ENCODE data around the gene KIDINS220.

Gene KIDINS220

DNA sequence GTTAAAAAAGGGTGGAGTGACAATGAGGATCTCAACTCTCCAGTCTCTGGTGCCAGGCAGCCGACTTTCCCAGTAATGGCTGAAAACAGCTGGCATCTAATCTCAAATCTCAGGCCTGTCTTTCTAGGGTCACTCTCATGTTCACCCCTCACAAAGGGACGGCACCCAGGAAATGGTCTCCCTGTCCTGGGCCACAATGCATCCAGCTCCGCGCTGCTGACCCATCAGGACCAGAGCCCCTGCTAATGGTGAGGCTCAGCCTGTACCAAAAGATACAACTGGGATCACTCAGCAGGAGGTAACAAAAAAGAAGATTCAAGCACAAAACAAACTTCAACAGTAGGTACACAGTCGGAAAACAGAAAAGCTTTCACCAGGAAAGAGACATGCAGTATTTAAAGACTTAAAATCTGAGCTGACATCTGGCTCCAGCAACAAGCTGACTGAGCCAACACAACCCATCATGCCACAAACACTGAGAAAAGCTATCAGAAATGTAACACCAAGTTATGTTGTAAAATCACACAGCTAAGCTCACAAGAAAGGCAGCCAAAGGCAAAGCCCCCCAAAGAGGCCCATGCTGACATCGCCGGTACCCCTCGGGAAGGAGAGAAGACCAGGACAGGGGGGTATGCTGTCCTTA lies 13.6 kb upstream of the KIDINS220 start:
- no peak for DNase-seq

DNA sequence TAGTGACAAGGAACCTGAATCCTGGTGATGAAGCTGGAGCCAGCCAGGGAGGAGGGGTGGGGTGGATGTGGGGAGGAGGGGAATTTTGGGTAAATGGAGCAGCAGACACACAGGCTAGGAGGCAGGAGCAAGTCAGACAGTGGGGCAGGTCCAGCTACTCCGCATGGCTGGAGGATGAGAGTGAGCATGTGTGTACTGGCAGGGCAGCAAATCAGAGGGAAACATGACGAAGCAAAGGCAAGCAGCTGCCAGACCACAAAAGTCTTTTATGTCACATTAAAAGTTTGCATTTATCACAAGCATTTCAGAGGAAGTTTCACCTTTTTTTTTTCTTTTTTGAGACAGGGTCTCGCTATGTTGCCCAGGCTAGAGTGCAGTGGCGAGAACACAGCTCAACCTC lies 11.9 kb upstream of the KIDINS220 start:
- no peak for DNase-seq

DNA sequence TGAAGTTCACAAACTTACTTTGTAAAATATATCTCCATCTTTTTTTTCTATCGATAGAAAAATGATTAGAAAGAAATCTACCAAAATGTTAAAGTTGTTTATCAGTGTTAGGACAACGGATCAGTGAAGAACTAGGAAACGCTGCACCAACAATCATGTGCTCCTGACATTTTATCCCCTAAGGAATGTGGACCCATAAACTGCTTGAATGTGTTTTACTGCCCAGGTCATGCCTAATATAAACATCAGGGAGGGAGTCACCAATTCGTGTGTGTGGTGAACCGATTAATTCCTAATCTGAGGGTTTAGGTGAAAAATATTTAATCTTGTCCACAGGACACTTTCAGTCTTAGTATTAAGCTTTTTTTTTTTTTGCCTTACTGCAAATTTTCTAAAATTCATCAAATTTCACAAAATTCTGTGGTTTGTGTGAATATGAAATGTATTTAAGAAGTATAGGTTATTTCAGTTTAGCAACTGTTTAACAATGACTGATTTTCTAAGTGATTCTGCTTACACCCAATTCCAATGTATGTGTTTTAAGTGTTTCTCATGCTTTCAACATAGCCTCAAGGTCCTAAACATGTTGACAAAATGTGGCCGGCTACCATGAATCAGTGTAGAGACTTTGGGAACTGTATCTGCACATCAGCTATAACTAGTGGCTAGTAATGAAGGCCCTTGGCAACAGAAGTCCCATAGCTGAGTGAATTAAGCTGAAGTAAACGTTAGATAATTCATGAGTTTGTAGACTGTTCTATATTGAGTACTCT lies 11.1 kb upstream of the KIDINS220 start:
- DNase-seq = no peak

DNA sequence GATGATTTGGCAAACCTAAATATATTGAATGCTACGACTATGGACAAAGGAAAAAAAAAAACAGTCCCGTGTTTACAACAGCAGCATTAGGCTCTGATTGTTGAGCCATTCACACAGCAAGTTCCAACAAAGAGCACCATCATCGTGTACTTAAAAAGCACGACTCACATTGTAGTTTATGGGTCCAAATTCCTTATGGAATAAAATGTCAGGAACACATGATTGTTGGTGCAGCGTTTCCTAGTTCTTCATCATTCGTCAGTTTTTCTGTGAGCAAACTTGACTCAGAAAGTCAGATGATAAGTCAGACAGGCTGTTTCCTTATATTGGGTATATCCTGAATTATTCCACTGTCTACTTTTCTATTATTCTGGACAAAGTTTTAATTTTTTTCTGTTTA lies 10.0 kb upstream of the KIDINS220 start:
- DNase-seq = no peak

DNA sequence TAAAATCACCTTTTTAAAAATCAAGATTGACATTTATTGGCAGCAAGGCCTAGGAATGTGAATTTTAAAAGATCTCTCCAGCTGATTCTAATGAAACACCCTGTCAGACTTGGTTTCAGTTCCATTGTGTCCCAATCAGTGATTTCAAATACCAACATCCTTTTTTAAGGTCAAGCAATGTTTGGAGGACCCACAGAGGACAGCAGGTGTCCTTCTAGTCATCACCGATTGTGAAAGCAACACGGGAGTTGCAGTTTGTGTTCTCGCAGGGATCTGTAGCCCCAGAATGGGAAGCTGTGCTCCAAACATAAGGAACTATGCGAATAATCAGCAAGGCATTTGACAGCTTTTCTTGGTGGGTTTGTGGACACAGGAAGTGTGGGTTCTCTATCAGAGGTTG lies 4.5 kb upstream of the KIDINS220 start:
- no peak for DNase-seq

DNA sequence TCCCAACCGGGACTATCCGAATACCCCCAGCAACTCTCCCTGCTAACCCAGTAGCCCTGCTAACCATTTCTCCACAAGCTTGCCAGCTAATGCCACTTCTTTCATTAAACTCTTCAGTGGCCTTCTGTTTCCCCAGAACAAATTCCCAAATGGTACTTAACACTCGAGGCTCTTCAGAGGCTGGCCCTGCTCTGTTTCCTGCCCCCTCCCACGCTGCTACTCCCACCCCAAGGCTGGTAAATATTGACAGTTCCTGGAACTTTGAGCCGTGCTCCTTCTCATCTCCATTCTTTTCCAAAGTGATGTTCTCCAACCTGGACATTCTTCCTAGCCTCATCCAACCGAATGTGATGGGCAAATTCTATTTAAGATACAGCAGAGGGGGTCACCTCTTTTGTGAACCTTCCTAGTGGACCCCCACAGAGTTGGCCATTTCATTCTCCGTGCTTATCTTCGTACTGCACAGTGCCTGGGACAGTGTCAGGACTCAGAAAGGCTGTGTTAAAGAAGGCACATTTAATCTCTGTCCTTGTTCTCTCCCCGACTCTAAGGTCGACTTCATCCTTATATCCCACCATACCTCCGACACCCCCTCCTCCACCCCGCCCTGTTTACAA lies 3.2 kb upstream of the KIDINS220 start:
- DNase-seq = no peak

DNA sequence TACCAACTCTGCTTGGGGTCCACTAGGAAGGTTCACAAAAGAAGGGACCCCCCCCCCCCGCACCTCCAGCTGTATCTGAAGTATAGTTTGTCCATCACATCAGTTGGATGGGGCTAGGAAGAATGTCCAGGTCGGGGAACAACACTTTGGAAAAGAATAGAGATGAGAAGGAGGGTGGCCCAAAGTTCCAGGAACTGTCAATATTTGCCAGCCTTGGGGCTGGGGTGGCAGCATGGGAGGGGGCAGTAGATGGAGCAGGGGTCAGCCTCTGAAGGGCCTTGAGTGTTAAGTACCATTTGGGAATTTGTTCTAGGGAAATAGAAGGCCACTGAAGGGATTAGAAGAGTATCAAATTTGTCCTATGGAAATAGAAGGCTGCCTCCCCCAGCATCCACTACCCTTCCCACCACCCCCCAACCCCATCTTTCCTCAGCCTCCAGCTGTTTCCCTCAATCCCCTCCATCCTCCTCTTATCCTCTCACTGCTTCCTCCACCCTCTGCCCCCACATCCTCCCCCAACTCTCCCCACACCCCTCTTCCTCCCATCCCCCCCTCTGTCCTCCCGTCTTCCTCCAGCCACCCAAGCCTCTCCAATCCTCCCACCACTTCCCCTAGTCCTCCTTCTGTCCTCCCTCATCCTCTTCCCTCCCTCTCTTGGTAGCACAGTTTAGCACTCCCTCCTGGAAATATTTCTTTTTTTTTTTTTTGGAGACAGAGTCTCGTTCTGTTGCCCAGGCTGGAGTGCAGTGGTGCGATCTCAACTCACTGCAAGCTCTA lies 2.0 kb upstream of the KIDINS220 start:
- no peak for DNase-seq

DNA sequence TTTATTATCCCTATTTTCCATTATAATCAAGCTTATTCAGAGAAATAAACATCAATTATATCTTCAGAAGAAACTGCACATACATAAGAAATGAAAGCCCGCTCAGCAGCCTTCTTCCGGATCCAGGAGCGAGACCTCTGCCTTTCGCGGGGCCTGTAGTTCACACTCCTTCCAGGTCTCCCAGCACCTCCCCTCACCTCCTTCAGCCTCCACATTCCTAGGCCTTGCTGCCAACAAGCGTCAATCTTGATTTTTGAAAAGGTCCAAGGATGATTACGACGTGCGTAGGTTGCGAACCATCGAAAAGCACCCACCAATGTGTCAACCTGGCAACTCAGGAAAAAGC lies 355 bp upstream of the KIDINS220 start:
- DNase-seq = no peak

DNA sequence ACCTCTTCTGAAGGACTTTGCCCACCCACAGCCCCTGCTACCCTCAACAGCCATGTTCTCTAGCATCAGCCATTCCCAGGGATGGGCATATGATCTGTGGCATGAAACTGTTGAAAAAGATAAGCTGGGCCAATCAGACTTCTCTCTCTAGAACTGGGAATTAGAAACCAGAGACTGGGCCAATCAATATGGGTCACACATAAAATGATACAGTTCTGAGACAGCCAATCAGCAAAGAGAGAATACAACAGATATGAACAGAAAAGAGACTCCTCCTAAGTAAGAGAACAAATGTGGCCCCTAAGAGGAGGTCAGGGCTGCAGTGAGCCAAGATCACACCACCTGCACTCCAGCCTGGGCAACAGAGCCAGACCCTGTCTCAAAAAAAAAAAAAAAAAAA lies 2.1 kb downstream of the KIDINS220 start:
- no peak for DNase-seq

DNA sequence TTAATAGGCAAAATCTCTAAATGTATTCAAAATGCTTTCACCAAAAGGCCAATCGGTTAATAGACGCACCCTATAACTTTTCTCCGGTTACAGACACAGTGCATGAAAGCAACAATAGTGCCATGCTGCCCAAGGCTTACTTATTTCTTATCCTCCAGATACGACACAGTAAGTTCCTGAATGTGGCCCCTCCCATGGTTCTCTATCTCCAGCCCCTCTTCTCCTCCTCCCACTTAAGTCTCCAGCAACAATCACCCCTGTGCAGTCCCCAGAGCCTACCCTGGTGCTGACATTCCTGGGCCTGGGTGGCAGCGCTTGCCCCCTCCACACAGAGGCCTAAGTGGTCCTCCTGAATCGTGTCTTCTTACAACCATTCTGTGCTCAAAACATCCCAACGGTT lies 3.6 kb downstream of the KIDINS220 start:
- DNase-seq = no peak

DNA sequence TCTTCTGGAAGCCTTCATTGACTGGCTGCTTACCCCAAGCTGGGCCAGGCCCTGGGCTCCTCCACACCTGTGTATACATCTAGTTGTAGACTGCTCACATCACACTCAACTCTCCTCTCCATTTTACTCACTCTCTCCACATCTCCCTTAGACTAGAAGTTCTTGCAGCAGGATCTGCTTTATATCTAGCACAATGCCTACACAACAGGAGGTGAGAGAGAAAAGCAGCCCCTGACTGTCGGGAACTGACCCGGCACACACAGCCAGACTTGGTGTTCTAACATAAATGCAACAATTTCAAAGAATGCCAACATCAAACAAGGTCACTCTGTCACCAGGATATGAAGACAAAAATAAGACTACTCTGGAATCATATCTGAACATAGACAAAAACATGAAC lies 5.9 kb downstream of the KIDINS220 start:
- no peak for DNase-seq

DNA sequence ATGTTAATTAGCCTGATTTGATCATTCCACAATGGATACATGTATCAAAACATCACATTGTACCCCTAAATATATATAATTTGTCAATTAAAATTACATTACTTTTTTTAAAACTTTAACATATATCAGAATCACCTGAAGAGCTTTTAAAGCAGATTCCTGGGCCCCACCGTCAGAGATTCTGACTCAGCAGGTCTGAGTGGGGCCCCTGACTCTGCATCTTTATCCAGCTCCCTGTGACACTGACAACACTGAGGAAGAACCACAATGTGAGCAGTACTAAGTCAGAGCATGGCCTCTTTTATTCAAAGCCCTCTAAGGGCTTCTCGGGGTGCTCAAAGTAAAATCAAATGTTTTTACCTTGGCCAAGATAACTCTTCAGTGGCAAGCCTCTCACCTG lies 9.7 kb downstream of the KIDINS220 start:
- DNase-seq = no peak

DNA sequence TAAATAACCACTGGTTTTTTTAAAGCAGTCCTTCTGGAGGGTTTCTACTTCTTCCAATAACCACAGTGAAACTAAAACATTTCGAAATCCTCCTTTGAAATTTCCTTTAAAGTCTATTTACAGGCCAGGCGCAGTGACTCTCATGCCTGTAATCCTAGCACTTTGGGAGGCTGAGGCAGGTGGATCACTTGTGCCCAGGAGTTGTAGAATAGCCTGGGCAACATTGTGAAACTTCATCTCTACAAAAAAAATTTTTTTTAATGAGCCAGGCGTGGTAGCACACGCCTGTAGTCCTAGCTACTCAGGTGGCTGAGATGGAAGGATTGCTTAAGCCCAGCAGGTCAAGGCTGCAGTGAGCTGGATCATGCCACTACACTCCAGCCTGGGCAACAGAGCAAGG lies 15.2 kb downstream of the KIDINS220 start:
- DNase-seq = no peak

DNA sequence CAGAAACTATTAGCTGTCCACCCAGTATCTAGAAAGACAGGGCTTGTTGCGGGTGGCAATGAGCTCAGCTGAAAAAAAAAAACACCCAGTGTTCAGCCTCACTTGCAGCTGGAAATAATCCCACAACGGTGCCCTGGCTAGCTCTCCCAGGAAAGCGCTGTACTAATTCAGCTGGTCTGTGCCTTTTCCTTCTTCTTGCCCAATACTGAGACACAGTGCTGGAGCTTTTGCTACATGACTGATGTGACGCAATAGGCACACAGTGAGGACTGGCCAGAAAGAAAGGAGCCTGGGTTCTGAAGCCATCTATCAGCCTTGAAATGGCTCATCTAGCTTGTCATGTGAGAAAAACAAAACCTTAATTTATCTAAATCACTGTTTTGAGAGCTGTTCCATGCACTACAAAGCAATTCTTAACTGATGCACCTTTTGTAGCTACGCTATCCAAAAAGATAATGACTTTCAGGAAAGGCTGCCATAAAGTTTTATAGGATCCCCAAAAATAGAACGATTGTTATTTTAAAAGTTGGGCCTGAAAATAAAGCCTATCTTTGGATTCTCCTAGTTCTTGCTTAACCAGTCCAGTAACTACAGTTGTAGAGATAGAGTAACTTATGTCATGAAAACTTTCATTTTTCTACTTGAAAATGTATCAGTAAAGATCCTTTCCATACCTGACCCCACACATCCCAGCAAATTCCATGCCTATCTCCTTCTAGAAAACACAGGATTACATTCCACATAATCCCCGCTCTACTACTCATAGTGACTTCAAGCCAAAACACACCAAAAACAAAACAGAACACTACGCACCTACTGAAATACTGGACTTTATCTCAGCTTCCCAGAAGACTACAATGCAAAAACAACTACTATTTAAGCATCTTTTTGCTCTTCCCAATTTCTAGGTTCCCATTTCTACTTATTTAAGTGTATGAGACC lies 15.9 kb downstream of the KIDINS220 start:
- no peak for DNase-seq

DNA sequence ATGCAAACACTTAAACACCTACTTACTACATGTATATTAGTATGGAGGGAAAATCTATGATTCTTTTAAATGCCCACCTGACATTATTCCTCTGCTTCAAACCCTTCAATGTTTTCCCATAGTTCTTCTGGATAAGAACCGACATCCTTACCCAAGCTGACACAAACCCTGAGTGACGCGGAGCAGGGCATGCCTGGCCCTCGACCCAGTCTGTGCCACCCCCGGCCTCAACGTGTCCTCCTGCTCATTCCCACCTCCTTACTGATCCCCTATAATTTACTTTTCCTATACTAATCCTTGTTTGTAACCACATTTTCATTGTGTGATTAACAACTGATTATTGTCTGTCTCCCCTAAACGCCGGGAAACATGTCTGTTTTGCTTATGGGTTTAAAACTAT lies 17.5 kb downstream of the KIDINS220 start:
- no peak for DNase-seq

DNA sequence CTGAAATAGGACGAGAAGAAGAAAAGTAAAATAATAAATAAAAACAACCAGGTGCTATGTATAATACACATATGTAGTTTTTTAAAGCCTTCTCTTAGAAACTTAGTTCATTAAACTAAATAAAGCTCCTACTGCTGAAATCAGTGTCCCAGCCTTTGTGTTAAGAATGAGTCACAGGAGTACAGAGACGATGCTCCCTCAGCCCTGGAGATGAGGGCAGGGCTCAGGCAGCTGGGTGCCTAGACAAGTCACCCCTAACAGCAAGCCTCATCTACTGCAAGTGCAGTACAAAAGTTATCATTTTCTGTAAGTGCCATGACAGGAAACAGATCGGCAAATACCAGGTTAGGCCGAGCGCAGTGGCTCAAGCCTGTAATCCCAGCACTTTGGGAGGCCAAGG lies 18.2 kb downstream of the KIDINS220 start:
- no peak for DNase-seq

DNA sequence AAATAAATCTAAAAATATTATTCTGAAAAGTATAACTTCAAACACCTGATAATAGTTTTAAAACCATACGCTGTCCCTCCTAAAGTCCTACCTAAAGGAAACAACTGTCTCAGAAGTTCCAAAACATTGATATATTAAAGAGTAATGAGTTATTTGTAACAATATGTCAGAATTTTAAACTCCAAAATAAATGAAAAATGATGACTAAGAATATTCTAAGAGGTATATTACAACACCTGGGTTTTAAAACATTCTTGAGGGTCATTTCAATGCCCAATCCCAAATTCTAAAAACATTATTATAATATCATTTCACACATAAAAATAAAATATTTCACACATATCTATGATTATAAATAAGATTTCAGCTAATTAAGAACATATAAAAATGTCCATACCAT lies 20.2 kb downstream of the KIDINS220 start:
- no peak for DNase-seq

DNA sequence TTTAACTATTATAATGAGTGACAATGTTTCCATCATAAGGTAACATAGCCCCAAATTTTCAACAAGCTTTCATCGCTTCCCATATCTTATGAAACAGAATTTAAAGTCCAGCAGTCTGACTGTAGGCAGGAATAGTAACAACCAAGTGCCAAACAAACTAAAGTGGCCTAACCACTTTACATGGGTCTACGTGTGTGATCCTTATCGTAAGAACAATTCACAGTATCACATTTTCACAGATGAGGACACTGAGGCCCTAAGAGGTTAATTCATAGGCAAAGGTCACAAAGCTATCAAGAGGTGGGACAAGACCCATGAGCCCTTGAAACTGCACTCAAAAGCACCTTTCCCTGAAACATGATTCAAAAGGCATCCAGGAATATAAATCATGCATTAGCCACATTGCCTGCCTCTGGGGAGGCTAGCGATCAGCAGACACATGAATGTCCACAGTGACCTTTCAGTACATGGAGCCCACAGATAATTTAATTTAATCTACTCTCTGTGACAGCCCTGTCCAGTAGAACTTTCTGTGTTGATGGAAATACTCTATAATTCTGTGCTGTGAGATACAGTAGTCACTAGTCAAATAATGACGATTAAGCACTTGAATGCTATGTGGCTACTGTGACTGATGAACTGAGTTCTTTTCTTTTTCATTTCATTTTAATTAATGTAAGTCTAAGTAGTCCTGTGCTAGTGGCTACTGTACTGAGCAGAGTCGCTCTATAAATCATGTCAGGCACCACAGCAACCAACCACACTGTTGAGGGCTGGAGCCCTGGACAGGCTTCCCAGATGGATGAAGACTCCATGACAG lies 30.3 kb downstream of the KIDINS220 start:
- no peak for DNase-seq

DNA sequence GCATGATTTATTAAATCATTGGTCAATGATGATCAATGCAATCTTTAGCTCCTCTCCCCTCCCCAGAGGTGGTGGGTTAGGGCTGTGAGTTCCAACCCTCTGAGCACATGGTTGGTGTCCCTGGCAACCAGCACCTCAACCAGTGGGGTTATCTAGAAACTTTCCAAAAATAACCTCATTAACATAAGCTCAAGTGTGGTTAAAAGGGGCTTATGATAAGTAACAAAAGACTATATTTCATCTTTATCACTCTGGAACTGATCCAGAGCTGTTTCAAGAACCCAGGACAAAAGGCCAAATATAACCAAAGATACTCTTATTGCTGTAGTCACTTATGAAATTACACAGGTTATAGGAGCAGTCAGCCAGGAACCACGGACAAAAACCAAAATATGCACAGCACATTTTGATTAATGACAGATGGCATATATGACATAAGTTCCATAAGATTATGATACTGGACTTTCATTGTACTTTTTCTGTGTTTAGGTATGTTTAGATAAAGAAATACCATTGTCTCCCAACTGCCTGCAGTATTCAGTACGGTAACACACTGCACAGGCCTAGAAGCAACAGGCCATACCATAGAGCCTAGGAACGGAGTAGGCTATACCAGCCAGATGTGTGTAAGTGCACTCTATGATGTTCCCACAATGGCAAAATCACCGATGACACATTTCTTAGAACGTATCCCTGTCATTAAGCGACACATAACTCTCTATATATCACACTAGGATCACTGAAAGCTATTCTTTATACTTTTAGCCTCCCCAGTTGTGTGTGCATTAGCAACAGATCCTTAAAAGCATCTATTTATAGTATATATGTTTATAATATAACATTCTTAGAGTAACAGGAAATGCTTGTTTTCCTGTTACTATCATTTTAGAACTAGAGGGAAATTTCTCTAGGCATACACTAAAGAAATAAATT lies 31.9 kb downstream of the KIDINS220 start:
- DNase-seq = no peak

DNA sequence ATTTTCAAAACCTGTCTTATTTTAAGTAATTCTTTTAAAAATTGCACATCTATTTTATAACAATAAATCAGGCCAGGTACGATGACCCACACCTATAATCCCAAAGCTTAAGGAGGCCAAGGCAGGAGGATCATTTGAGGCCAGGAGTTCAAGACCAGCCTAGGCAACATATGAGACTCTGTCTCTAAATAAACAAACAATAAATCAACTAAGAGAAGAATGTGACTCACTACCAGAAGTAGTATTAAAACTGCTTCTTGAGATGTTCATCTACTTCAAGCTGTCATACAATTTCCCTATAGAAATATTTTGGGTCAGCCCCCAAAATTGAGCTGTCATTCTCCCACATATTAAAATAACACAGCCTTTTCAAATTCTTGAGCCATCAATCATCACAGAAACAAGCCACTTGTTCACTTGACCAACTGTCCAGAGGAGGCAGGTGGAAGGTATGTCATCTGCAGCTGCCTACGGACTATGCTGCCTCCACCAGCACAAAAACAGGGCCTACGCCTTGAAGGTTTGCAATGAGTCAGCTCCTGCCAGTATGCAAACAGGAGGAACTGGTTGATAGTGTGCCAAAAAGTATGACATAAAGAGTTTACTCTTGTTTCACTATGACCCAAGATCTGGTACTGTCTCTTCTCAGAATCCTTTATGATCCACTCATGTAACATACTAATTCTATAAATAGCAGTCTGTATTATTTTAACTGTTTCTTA lies 33.6 kb downstream of the KIDINS220 start:
- no peak for DNase-seq
